ENCODE results near the gene SORBS2.
"Not testable (repeated sequence)": the region's sequence is repeated elsewhere in the genome, so short reads cannot be mapped to it uniquely, and the experiment has no call there.

Gene SORBS2

DNA sequence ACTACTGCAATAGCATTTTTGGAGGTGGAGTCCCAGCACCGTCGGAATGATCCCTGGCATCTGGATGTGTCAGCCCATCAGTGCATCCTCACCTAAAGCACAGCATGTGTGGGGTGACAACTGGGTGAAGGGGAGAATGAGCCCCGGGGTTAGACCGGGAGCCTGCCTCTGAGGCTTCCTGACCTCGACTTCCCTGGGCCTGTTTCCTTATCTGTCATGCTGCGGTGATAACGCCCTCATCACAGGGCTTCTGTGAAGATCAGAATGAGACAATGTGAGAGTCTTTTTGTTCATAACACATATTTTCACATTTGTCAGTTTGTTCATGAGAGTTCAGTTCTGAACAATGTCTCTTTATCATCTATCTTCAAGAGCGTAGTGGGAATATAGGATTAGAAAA is 245.6 kb downstream of the SORBS2 start:
- DNase-seq (ENCODE audit: low spot score) = peak; percentile 17
- TF ChIP-seq, protein P1, sequence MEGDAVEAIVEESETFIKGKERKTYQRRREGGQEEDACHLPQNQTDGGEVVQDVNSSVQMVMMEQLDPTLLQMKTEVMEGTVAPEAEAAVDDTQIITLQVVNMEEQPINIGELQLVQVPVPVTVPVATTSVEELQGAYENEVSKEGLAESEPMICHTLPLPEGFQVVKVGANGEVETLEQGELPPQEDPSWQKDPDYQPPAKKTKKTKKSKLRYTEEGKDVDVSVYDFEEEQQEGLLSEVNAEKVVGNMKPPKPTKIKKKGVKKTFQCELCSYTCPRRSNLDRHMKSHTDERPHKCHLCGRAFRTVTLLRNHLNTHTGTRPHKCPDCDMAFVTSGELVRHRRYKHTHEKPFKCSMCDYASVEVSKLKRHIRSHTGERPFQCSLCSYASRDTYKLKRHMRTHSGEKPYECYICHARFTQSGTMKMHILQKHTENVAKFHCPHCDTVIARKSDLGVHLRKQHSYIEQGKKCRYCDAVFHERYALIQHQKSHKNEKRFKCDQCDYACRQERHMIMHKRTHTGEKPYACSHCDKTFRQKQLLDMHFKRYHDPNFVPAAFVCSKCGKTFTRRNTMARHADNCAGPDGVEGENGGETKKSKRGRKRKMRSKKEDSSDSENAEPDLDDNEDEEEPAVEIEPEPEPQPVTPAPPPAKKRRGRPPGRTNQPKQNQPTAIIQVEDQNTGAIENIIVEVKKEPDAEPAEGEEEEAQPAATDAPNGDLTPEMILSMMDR (IDR thresholded peaks at IDR 0.05; ENCODE audit: extremely low read depth, missing control alignments) = no peak

DNA sequence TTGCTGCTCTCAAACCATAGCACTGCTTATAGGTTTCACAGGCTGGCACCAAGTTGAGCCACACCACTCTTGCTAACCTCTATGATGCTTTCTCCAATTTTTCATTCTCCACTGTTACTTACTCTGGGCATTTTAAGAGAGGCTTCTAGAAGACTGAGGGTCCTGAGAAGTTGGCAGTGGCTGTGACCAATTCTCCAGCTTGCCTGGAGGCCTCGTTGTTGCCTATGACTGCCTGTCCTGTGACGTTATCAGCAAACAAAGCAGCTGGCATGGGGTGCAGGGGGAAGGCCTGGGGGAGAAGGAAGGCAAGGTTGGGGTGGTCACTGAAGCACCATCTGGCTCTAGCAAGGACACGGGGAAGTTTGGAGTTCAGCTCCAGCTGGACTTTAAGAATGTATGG is 246.3 kb downstream of the SORBS2 start:
- TF ChIP-seq, protein P1 (IDR thresholded peaks at IDR 0.05; ENCODE audit: extremely low read depth, missing control alignments) = no peak
- no peak for DNase-seq (ENCODE audit: low spot score)

DNA sequence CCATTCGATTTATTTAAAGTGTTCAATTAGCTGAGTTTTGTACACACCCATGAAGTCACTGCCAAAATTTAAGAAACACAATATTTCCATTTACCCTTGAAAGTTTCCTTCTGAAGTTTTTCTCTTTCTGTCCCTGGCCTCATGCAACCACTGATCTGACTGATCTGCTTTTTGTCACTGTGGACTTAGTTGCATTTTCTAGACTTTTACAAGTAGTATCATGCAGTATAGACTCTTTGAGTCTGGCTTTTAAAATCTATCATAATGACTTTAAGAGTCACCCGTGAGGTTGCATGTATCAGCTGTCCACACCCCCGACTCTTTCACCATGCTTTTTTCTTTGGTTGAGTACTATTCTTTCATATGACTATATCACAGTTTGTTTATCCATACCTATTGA is 247.6 kb downstream of the SORBS2 start:
- DNase-seq (ENCODE audit: low spot score) = no peak
- TF ChIP-seq, protein P1 (IDR thresholded peaks at IDR 0.05; ENCODE audit: extremely low read depth, missing control alignments) = no peak

DNA sequence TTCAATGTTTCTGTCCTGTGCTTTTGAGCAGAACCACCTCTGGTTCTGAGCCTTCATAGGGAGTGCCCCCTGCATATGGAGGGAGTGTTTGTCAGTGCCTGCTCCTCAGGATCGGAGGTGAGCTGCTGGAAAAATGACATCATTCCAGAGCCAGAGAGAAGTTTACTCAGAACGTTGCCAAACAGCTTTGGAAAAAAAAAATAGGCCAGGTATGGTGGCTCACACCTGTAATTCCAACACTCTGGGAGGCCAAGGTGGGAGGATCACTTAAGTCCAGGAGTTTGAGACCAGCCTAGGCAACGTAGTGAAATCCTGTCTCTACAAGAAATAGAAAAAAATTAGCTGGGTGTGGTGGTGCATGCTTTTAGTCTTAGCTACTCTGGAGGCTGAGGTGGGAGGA is 249.5 kb downstream of the SORBS2 start:
- TF ChIP-seq, protein P1 (IDR thresholded peaks at IDR 0.05; ENCODE audit: extremely low read depth, missing control alignments) = no peak
- no peak for DNase-seq (ENCODE audit: low spot score)

DNA sequence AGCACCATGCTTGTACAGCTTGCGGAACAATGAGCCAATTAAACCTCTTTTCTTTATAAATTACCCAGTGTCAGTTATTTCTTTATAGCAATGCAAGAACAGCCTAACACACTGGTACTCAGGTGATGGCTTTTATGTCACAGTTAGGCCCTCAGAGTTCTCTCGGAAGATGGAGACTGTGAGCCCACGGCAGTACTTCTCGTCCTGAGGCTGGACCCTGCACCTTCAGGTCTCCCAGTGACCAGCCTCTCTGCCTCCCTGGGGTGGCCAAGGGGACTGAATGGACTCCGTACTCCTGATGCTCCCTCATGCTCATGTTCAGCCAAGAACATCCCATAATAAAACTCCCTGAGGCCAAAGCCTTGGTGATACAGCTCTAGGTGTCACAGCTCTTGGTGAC is 251.7 kb downstream of the SORBS2 start:
- no peak for DNase-seq (ENCODE audit: low spot score)
- TF ChIP-seq, protein P1 (IDR thresholded peaks at IDR 0.05; ENCODE audit: extremely low read depth, missing control alignments) = no peak

DNA sequence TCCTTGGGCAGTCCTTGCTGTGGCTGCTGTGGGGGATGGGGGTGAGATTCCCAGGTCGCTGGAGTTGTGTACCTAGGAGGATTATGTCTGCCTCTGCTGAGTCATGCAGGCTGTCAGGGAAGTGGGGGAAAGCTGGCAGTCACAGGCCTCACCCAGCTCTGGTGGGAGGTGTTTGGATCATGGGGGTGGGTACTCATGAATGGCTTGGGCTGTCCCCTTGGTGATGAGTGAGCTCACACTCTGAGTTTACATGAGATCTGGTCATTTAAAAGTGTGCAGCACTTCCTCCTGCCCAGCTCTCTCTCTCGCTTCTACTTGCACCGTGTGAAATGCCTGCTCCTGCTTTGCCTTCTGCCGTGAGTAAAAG is 252.1 kb downstream of the SORBS2 start:
- no peak for DNase-seq (ENCODE audit: low spot score)
- TF ChIP-seq, protein P1 (IDR thresholded peaks at IDR 0.05; ENCODE audit: extremely low read depth, missing control alignments) = no peak

DNA sequence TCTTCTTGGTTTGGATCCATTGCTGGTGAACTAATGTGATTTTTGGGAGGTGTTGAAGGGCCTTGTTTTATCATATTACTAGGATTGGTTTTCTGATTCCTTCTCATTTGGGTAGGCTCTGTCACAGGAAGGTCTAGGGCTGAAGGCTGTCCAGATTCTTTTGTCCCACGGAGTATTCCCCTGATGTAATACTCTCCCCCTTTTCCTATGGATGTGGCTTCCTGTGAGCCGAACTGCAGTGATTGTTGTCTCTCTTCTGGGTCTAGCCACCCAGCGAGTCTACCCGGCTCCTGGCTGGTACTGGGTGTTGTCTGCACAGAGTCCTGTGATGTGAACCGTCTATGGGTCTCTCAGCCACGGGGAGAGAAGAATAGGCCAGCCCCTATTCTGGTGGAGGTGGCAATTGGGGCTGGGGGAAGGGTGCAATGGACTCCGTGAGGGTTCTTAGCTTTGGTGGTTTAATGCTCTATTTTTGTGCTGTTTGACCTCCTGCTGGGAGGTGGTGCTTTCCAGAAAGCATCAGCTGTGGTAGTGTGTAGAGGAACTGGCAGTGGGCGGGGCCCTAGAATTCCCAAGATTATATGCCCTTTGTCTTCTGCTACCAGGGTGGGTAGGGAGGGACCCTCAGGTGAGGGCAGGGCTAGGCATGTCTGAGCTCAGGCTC is 252.6 kb downstream of the SORBS2 start:
- DNase-seq (ENCODE audit: low spot score) = not testable (repeated sequence)

DNA sequence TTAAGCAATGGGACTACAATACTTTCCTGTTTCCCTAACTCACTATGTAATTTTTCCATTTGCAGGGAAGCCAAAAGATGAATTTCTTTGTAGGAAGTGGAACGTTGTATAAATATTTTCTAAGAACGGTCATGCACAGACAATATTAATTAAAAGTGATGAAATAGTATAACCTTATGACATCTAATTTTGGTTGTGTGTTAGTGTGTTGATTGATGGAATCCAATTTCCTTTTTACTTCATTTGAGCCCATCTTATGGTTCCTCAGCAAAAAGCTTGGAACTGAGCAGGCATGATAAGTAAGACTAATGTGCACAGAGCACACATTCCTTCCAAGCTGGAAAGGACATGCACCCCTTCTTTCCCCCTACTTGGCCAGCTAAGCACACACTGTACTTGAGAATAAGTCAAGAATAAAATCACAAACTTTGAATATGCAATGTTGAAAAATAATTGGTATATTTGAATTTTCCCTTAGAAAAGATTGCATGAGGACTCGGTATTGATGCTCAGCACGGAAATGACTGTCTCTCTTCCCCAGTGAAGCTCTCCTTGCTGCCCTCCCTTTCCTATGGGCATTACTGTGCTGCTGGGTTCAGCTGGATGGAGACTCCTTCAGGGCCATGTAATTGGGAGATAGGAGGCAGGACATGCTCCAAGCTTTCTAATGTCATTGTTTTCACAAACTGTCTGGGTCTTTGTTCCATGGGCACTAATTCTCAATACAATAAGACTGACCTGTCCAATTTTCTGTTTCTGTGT is 257.4 kb downstream of the SORBS2 start:
- TF ChIP-seq, protein P1 (IDR thresholded peaks at IDR 0.05; ENCODE audit: extremely low read depth, missing control alignments) = no peak

More for the DNA sequence above, 257.4 kb downstream of the SORBS2 start:
- DNase-seq (ENCODE audit: low spot score) = no peak
